H9 (cell line): ENCODE measurements around the gene TIRAP. TPM values are rescaled to one million over a fixed set of nuclear protein-coding genes. Genes with fewer than 3 reads are reported as not detected.

Experiments used
- DNase-seq: peaks from one replicate; pipeline ENCODE4 v3.0.0-alpha.2; 2017
- H2AFZ ChIP-seq: one replicate; pipeline ENCODE4 v1.6.1; 2013; ENCODE audit warnings: mild to moderate bottlenecking, low read length, control low read depth, moderate library complexity
- H2AK5ac ChIP-seq: 2 replicates; pipeline ENCODE4 v1.6.1; 2013; ENCODE audit warnings: low read length, control low read depth, mixed read lengths; ENCODE audit not compliant: insufficient read length
- H2BK120ac ChIP-seq: one replicate; pipeline ENCODE4 v1.6.1; 2013; ENCODE audit warnings: low read depth, mild to moderate bottlenecking, low read length, control low read depth, inconsistent platforms; ENCODE audit not compliant: poor library complexity, severe bottlenecking
- H2BK12ac ChIP-seq: 2 replicates; pipeline ENCODE4 v1.6.1; 2013; ENCODE audit warnings: low read length, control low read depth, mixed read lengths, low read depth; ENCODE audit not compliant: insufficient read length
- H2BK15ac ChIP-seq: 2 replicates; pipeline ENCODE4 v1.6.1; 2013; ENCODE audit warnings: low read depth, low read length, control low read depth
- H2BK20ac ChIP-seq: one replicate; pipeline ENCODE4 v1.6.1; 2013; ENCODE audit warnings: low read depth, mild to moderate bottlenecking, low read length, control low read depth, inconsistent platforms; ENCODE audit not compliant: poor library complexity, severe bottlenecking
- H2BK5ac ChIP-seq: 2 replicates; pipeline ENCODE4 v1.6.1; 2013; ENCODE audit warnings: low read length, control low read depth, mixed read lengths; ENCODE audit not compliant: insufficient read length
- H3K14ac ChIP-seq: 2 replicates; pipeline ENCODE4 v1.6.1; 2013; ENCODE audit warnings: low read length, control low read depth; ENCODE audit not compliant: insufficient read depth
- H3K18ac ChIP-seq: 2 replicates; pipeline ENCODE4 v1.6.1; 2013; ENCODE audit warnings: low read depth, mild to moderate bottlenecking, mixed read lengths, low read length, control low read depth; ENCODE audit not compliant: insufficient read length
- H3K23ac ChIP-seq: 2 replicates; pipeline ENCODE4 v1.6.1; 2013; ENCODE audit warnings: low read length, control low read depth, mixed read lengths, low read depth; ENCODE audit not compliant: insufficient read length
- H3K23me2 ChIP-seq: 2 replicates; pipeline ENCODE4 v1.6.1; 2013; ENCODE audit warnings: low read depth, mild to moderate bottlenecking, mixed read lengths, low read length, control low read depth; ENCODE audit not compliant: insufficient read length, poor library complexity, severe bottlenecking
- H3K27ac ChIP-seq: 2 replicates; pipeline ENCODE4 v1.5.1; 2013; ENCODE audit warnings: low read length, control low read depth, mixed read lengths, low read depth; ENCODE audit not compliant: insufficient read length
- H3K27me3 ChIP-seq: 2 replicates; pipeline ENCODE4 v1.6.1; 2013; ENCODE audit warnings: low read length, control low read depth, inconsistent platforms; ENCODE audit not compliant: insufficient read depth
- H3K4ac ChIP-seq: 2 replicates; pipeline ENCODE4 v1.6.1; 2013; ENCODE audit warnings: low read depth, mild to moderate bottlenecking, control low read depth, inconsistent platforms, low read length, moderate library complexity
- H3K4me1 ChIP-seq: 2 replicates; pipeline ENCODE4 v1.6.1; 2013; ENCODE audit warnings: low read length, control low read depth, inconsistent platforms; ENCODE audit not compliant: insufficient read depth
- H3K4me2 ChIP-seq: 2 replicates; pipeline ENCODE4 v1.6.1; 2013; ENCODE audit warnings: low read length, control low read depth, mixed read lengths; ENCODE audit not compliant: insufficient read length, insufficient read depth
- H3K56ac ChIP-seq: 2 replicates; pipeline ENCODE4 v1.6.1; 2013; ENCODE audit warnings: low read depth, mild to moderate bottlenecking, mixed read lengths, low read length, control low read depth; ENCODE audit not compliant: insufficient read length
- H3K79me1 ChIP-seq: 2 replicates; pipeline ENCODE4 v1.6.1; 2013; ENCODE audit warnings: low read depth, mild to moderate bottlenecking, moderate library complexity, low read length, control low read depth, inconsistent platforms; ENCODE audit not compliant: insufficient read depth, poor library complexity, severe bottlenecking
- H3K79me2 ChIP-seq: 2 replicates; pipeline ENCODE4 v1.6.1; 2013; ENCODE audit warnings: low read length, control low read depth, inconsistent platforms; ENCODE audit not compliant: insufficient read depth
- H3K9ac ChIP-seq: 2 replicates; pipeline ENCODE4 v1.6.1; 2013; ENCODE audit warnings: low read length, control low read depth, mixed read lengths; ENCODE audit not compliant: insufficient read length; ENCODE audit errors: extremely low read depth
- H3K9me3 ChIP-seq: one replicate; pipeline ENCODE4 v1.6.1; 2013; ENCODE audit warnings: low read depth, low read length, inconsistent platforms; ENCODE audit not compliant: control insufficient read depth
- H3T11ph ChIP-seq: one replicate; pipeline ENCODE4 v1.6.1; 2013; ENCODE audit warnings: mild to moderate bottlenecking, low read length, control low read depth, inconsistent platforms
- H4K20me1 ChIP-seq: one replicate; pipeline ENCODE4 v1.6.1; 2013; ENCODE audit not compliant: control insufficient read depth, insufficient read length, insufficient read depth
- H4K5ac ChIP-seq: 2 replicates; pipeline ENCODE4 v1.6.1; 2013; ENCODE audit warnings: low read depth, mild to moderate bottlenecking, mixed read lengths, low read length, control low read depth; ENCODE audit not compliant: insufficient read length
- H4K8ac ChIP-seq: replicated peaks from 2 replicates; pipeline ENCODE4 v1.6.1; 2013; ENCODE audit warnings: low read length, control low read depth, mixed read lengths, low read depth; ENCODE audit not compliant: insufficient read length
- H4K91ac ChIP-seq: 2 replicates; pipeline ENCODE4 v1.6.1; 2013; ENCODE audit warnings: low read depth, mild to moderate bottlenecking, moderate library complexity, mixed read lengths, low read length, control low read depth; ENCODE audit not compliant: insufficient read length
- H3K27ac Mint-ChIP-seq, 3 experiments: 2 replicates in 2 of 3; 3 replicates in 1 of 3; pipeline ENCODE4 v1.8.0; 2020 to 2021; ENCODE audit warnings: mixed read lengths in 3 of 3, mild to moderate bottlenecking in 1 of 3, moderate library complexity in 1 of 3
- H3K27me3 Mint-ChIP-seq: 2 replicates; pipeline ENCODE4 v1.8.0; 2021; ENCODE audit warnings: low read depth, mild to moderate bottlenecking, moderate library complexity, mixed read lengths
- H3K36me3 Mint-ChIP-seq, 3 experiments: 2 replicates in 2 of 3; 3 replicates in 1 of 3; pipeline ENCODE4 v1.8.0; 2020 to 2021; ENCODE audit warnings: low read depth in 3 of 3, mixed read lengths in 3 of 3; ENCODE audit not compliant: insufficient read depth in 1 of 3
- H3K4me1 Mint-ChIP-seq, 2 experiments: 2 replicates each; pipeline ENCODE4 v1.8.0; 2020; ENCODE audit warnings: mixed read lengths in 2 of 2
- H3K4me3 Mint-ChIP-seq, 2 experiments: 2 replicates in 1 of 2; 3 replicates in 1 of 2; pipeline ENCODE4 v1.8.0; 2020 to 2021; ENCODE audit warnings: mild to moderate bottlenecking in 2 of 2, mixed read lengths in 2 of 2, moderate library complexity in 1 of 2
- H3K9me3 Mint-ChIP-seq, 2 experiments: 2 replicates in 1 of 2; 3 replicates in 1 of 2; pipeline ENCODE4 v1.8.0; 2020; ENCODE audit warnings: mild to moderate bottlenecking in 2 of 2, mixed read lengths in 2 of 2, moderate library complexity in 1 of 2
- CTCF ChIP-seq: fragments of 200-600 bp; sonication (generic); conservative IDR thresholded peaks from 3 replicates; pipeline ENCODE4 v1.8.0; 2021; ENCODE audit warnings: antibody characterized with exemption, mild to moderate bottlenecking
- WGBS: extraction: QIAGEN DNeasy Blood & Tissue Kit; methylation state at CpG from one replicate; pipeline ENCODE4 v1.1.7; 2013; ENCODE audit warnings: missing lambda C conversion rate, low lambda C conversion rate, mixed read lengths; ENCODE audit not compliant: insufficient read length; ENCODE audit errors: extremely low coverage; 5-methylcytosine and 5-hydroxymethylcytosine counted together
- total RNA-seq: library from RNA; stranded (reverse); gene quantifications from 2 replicates; pipeline ENCODE4 v1.2.1, GENCODE V29; 2021

Gene TIRAP
- total RNA-seq, 1 experiment from 2014 or later = 7.0 TPM

- Histone ChIP-seq H2AFZ (no peak overlapping the region), H2BK15ac (no peak overlapping the region), H2BK120ac (no peak overlapping the region), H4K20me1 (no peaks in the 10 kb centered on the region), H3K4me2 (peak overlapping the region; percentile 98), H2BK5ac (no peak overlapping the region), H3K56ac (no peak overlapping the region), H3K9ac (peak overlapping the region; percentile 5), H3K14ac (no peak overlapping the region), H3K23me2 (peaks cover 13% of the 10 kb centered on the region), H2BK20ac (no peak overlapping the region), H4K5ac (no peak overlapping the region), H3K9me3 (no peaks in the 10 kb centered on the region), H3T11ph (no peak overlapping the region), H3K18ac (no peak overlapping the region), H2AK5ac (no peak overlapping the region), H3K27ac (no peak overlapping the region), H3K79me1 (no peaks in the 10 kb centered on the region), H3K4me1 (peaks cover 4% of the 10 kb centered on the region; the same call in 1 of the 2 replicates), H3K27me3 (peaks cover 2% of the 10 kb centered on the region; the same call in 1 of the 2 replicates), H3K23ac (no peak overlapping the region), H4K8ac (no peak overlapping the region), H3K4ac (no peak overlapping the region), H4K91ac (no peak overlapping the region), H3K79me2 (no peaks in the 10 kb centered on the region), H2BK12ac (no peak overlapping the region)
- H3K4me1 Mint-ChIP-seq = peaks cover 14 to 16% of the 10 kb centered on the region in 2 experiments
- H3K36me3 Mint-ChIP-seq = peaks cover 3 to 15% (median 9%) of the 10 kb centered on the region in 3 experiments; a peak in 6 of 7 replicates
- H3K4me3 Mint-ChIP-seq = peak overlapping the region; percentile 77 to 86
- peaks cover 14% of the 10 kb centered on the region for H3K27me3 Mint-ChIP-seq
- TF ChIP-seq CTCF = no peak
- peak; percentile 59 for DNase-seq
- no peak overlapping the region for H3K27ac Mint-ChIP-seq
- no peaks in the 10 kb centered on the region; a peak in 1 of 5 replicates for H3K9me3 Mint-ChIP-seq
- WGBS = no CpG with 5 or more reads among the region's 15 CpGs
Measured at GRCh38 chr11:126282361-126282735, 545 bp upstream of the TIRAP start.
